Measurements from ENCODE around the gene TDG. TPM values are rescaled to one million over a fixed set of nuclear protein-coding genes. Genes with fewer than 3 reads are reported as not detected.

The TDG gene
- polyA plus RNA-seq, 2 of the 4 experiments (the other 2 are of a cell fraction), result 28.7 to 65.4 TPM

- DNase-seq (ENCODE audit: low read depth in 1 of 2, low spot score in 1 of 2), result no peak
- ChIA-PET POLR2A (no interaction called here), CTCF (interaction anchor here (2.0 kb wide), 1 partner anchor 151 kb away, joined by 7 read pairs; no protein-coding TSS in a partner anchor)
- 6% methylated on average over 1 of the region's 1 CpG for WGBS (ENCODE audit: missing lambda C conversion rate)
- no peak for ATAC-seq
- H3K4me2 ChIP-seq, result peak overlapping the region; percentile 86
- no peak for TF ChIP-seq BHLHE40 (IDR thresholded peaks at IDR 0.05; ENCODE audit: low read depth, low read length)
- no peak for TF ChIP-seq POLR2A (IDR thresholded peaks at IDR 0.05; ENCODE audit: low read length)
- no peak for TF ChIP-seq TP53 (CRISPR knock-in tag; IDR thresholded peaks at IDR 0.05)
- TF ChIP-seq NR3C1 (IDR thresholded peaks at IDR 0.05), result no peak
- no peak for TF ChIP-seq EHMT2 (IDR thresholded peaks at IDR 0.05; ENCODE audit: low read depth)
- no peak for TF ChIP-seq HEYL (CRISPR knock-in tag; IDR thresholded peaks at IDR 0.05)
- TF ChIP-seq POLR2AphosphoS2 (conservative IDR thresholded peaks at IDR 0.05; ENCODE audit: low read length), result no peak
- no peak for TF ChIP-seq MAZ (IDR thresholded peaks at IDR 0.05; ENCODE audit: borderline replicate concordance, low read depth, low read length)
- no peak for TF ChIP-seq CHD4 (IDR thresholded peaks at IDR 0.05; ENCODE audit: borderline replicate concordance)
- no peak for TF ChIP-seq KDM1A (IDR thresholded peaks at IDR 0.05; ENCODE audit: low read depth)
- no peak for TF ChIP-seq SMC3 (IDR thresholded peaks at IDR 0.05)
- TF ChIP-seq PBX3 (IDR thresholded peaks at IDR 0.05), result no peak
- H3K9me3 ChIP-seq, result no peaks in the 10 kb centered on the region
- FAIRE-seq, result no peak
- peaks cover 27% of the 10 kb centered on the region for H3K4me1 ChIP-seq
- peak overlapping the region; percentile 92 to 95; a peak in 5 of 6 replicates for H3K27ac ChIP-seq
- no peak overlapping the region for H3K4me3 ChIP-seq
Observed at GRCh38 chr12:103958621-103959020, 7.1 kb upstream of the TDG start.

- H3K4me1 ChIP-seq, result peaks cover 28% of the 10 kb centered on the region
- ChIA-PET POLR2A (no interaction called here), CTCF (no interaction called here)
- H3K4me3 ChIP-seq, result no peak overlapping the region
- FAIRE-seq, result no peak
- no peak overlapping the region for H3K4me2 ChIP-seq
- DNase-seq (ENCODE audit: low read depth in 1 of 2, low spot score in 1 of 2), result no peak
- no peak overlapping the region for H3K27ac ChIP-seq
- no peaks in the 10 kb centered on the region for H3K9me3 ChIP-seq
- ATAC-seq, result no peak
- WGBS (ENCODE audit: missing lambda C conversion rate), result 83% methylated on average over 7 of the region's 7 CpGs
- no peak for TF ChIP-seq CHD2 (IDR thresholded peaks at IDR 0.05; ENCODE audit: low read length, partially characterized antibody)
- TF ChIP-seq NFE2L2 (conservative IDR thresholded peaks at IDR 0.05; ENCODE audit: low read length), result no peak
- no peak for TF ChIP-seq BCL3 (IDR thresholded peaks at IDR 0.05)
- TF ChIP-seq TFCP2L1 (CRISPR knock-in tag; IDR thresholded peaks at IDR 0.05), result no peak
- TF ChIP-seq HES2 (IDR thresholded peaks at IDR 0.05), result no peak
- no peak for TF ChIP-seq PHF8 (IDR thresholded peaks at IDR 0.05; ENCODE audit: borderline replicate concordance, low read depth)
Observed at GRCh38 chr12:103960616-103961227, 5.0 kb upstream of the TDG start.

GRCh38 chr12:103962493-103962892 is 3.2 kb upstream of the TDG start:
- Histone ChIP-seq H3K9me3 (no peaks in the 10 kb centered on the region), H3K4me2 (no peak overlapping the region), H3K4me3 (no peak overlapping the region), H3K4me1 (peaks cover 34% of the 10 kb centered on the region), H3K27ac (no peak overlapping the region)
- ChIA-PET POLR2A (interaction anchor here (0.7 to 1.0 kb wide), 2 partner anchors 32 to 147 kb away, joined by 3 read pairs; partner anchors contain the start of gene HSP90B1), CTCF (interaction anchor here (0.5 to 1.0 kb wide), 3 partner anchors 17 to 1091 kb away, joined by 3 read pairs; no protein-coding TSS in a partner anchor)
- WGBS (ENCODE audit: missing lambda C conversion rate), result 52% methylated on average over 1 of the region's 1 CpG
- FAIRE-seq (no peak), DNase-seq (ENCODE audit: low read depth in 1 of 2, low spot score in 1 of 2) (no peak), ATAC-seq (no peak)
- TF ChIP-seq HEYL (CRISPR knock-in tag; IDR thresholded peaks at IDR 0.05), result no peak
- TF ChIP-seq POLR2A (IDR thresholded peaks at IDR 0.05; ENCODE audit: low read length), result peak; percentile 23; the same call in 1 of the 2 replicates

All from A549 (cell line).